ENCODE data around the gene MLYCD. TPM values are rescaled to one million over a fixed set of nuclear protein-coding genes. Genes with fewer than 3 reads are reported as not detected.
"Not testable (repeated sequence)": the region's sequence is repeated elsewhere in the genome, so short reads cannot be mapped to it uniquely, and the experiment has no call there.

Gene MLYCD
- total RNA-seq, 2 experiments from 2014 or later = 3.3 to 3.8 TPM

- H3K4me3 Mint-ChIP-seq = no peak overlapping the region
- DNase-seq (no peak), ATAC-seq (no peak)
- no peaks in the 10 kb centered on the region for H3K9me3 Mint-ChIP-seq (ENCODE audit: low read depth)
- no peak overlapping the region for H3K27ac Mint-ChIP-seq
- no peaks in the 10 kb centered on the region for H3K27me3 Mint-ChIP-seq
- POLR2A ChIA-PET = no interaction called here
- peaks cover 4% of the 10 kb centered on the region for H3K4me1 Mint-ChIP-seq
- intact Hi-C loops (cut with DNase I, micrococcal nuclease) = no loop called here
- H3K36me3 Mint-ChIP-seq (ENCODE audit: low read depth) = no peaks in the 10 kb centered on the region
- CTCF ChIA-PET = interaction anchor here (0.6 to 2.1 kb wide), 3 partner anchors 9 to 893 kb away, joined by 3 to 9 read pairs (median 3); no protein-coding TSS in a partner anchor
These were observed 36.9 kb downstream of the MLYCD start for GRCh38 chr16:83935858-83936255.

GRCh38 chr16:83936581-83937165, 37.8 kb downstream of the MLYCD start:
- Mint-ChIP-seq H3K27ac (no peak overlapping the region), H3K4me1 (peaks cover 4% of the 10 kb centered on the region), H3K36me3 (ENCODE audit: low read depth) (no peaks in the 10 kb centered on the region), H3K27me3 (no peaks in the 10 kb centered on the region), H3K9me3 (ENCODE audit: low read depth) (no peaks in the 10 kb centered on the region), H3K4me3 (no peak overlapping the region)
- ChIA-PET CTCF (interaction anchor here (2.1 kb wide), 1 partner anchor 10 kb away, joined by 9 read pairs; no protein-coding TSS in a partner anchor), POLR2A (no interaction called here)
- intact Hi-C loops (cut with DNase I, micrococcal nuclease) = no loop called here
- DNase-seq = no peak
- no peak for ATAC-seq

- intact Hi-C loops (cut with DNase I, micrococcal nuclease) = no loop called here
- ChIA-PET POLR2A (no interaction called here), CTCF (interaction anchor here (2.1 kb wide), 1 partner anchor 11 kb away, joined by 9 read pairs; no protein-coding TSS in a partner anchor)
- ATAC-seq (no peak), DNase-seq (no peak)
- H3K27ac Mint-ChIP-seq = no peak overlapping the region
- H3K4me3 Mint-ChIP-seq = no peak overlapping the region
- H3K4me1 Mint-ChIP-seq = peaks cover 4% of the 10 kb centered on the region
- no peaks in the 10 kb centered on the region for H3K36me3 Mint-ChIP-seq (ENCODE audit: low read depth)
- H3K9me3 Mint-ChIP-seq (ENCODE audit: low read depth) = no peaks in the 10 kb centered on the region
- H3K27me3 Mint-ChIP-seq = no peaks in the 10 kb centered on the region
These were observed 38.4 kb downstream of the MLYCD start for GRCh38 chr16:83937267-83937666.

- H3K36me3 Mint-ChIP-seq (ENCODE audit: low read depth) = no peaks in the 10 kb centered on the region
- CTCF ChIA-PET = interaction anchor here (0.5 to 0.6 kb wide), 2 partner anchors 19 to 28 kb away, joined by 3 read pairs; no protein-coding TSS in a partner anchor
These were observed 39.3 kb downstream of the MLYCD start for GRCh38 chr16:83937922-83938885.

GRCh38 chr16:83939266-83939855, 40.4 kb downstream of the MLYCD start:
- intact Hi-C loops (cut with DNase I, micrococcal nuclease) = no loop called here
- no peaks in the 10 kb centered on the region for H3K9me3 Mint-ChIP-seq (ENCODE audit: low read depth)
- no peaks in the 10 kb centered on the region for H3K36me3 Mint-ChIP-seq (ENCODE audit: low read depth)
- no peak overlapping the region for H3K27ac Mint-ChIP-seq
- no peaks in the 10 kb centered on the region for H3K27me3 Mint-ChIP-seq
- ChIA-PET POLR2A (no interaction called here), CTCF (interaction anchor here (0.6 kb wide), 1 partner anchor 29 kb away, joined by 3 read pairs; no protein-coding TSS in a partner anchor)
- DNase-seq (no peak), ATAC-seq (no peak)
- peaks cover 4% of the 10 kb centered on the region for H3K4me1 Mint-ChIP-seq
- no peak overlapping the region for H3K4me3 Mint-ChIP-seq

More at GRCh38 chr16:83937922-83938885, 39.3 kb downstream of the MLYCD start:
- POLR2A ChIA-PET = no interaction called here
- H3K27me3 Mint-ChIP-seq = no peaks in the 10 kb centered on the region
- H3K4me3 Mint-ChIP-seq = no peak overlapping the region
- ATAC-seq (no peak), DNase-seq (no peak)
- H3K27ac Mint-ChIP-seq = no peak overlapping the region
- H3K4me1 Mint-ChIP-seq = peaks cover 4% of the 10 kb centered on the region
- no peaks in the 10 kb centered on the region for H3K9me3 Mint-ChIP-seq (ENCODE audit: low read depth)
- intact Hi-C loops (cut with DNase I, micrococcal nuclease) = no loop called here

GRCh38 chr16:83940119-83940518, 41.2 kb downstream of the MLYCD start:
- Mint-ChIP-seq H3K27ac (no peak overlapping the region), H3K4me1 (peaks cover 4% of the 10 kb centered on the region), H3K9me3 (ENCODE audit: low read depth) (no peaks in the 10 kb centered on the region), H3K27me3 (no peaks in the 10 kb centered on the region), H3K4me3 (no peak overlapping the region), H3K36me3 (ENCODE audit: low read depth) (no peaks in the 10 kb centered on the region)
- DNase-seq = no peak
- POLR2A ChIA-PET = no interaction called here
- CTCF ChIA-PET = no interaction called here
- intact Hi-C loops (cut with DNase I, micrococcal nuclease) = no loop called here
- ATAC-seq = no peak

- ChIA-PET CTCF (no interaction called here), POLR2A (interaction anchor here (0.6 kb wide), 1 partner anchor 1211 kb away, joined by 3 read pairs; no protein-coding TSS in a partner anchor)
- no peak for DNase-seq
- Mint-ChIP-seq H3K27me3 (no peaks in the 10 kb centered on the region), H3K9me3 (ENCODE audit: low read depth) (no peaks in the 10 kb centered on the region), H3K4me1 (peaks cover 4% of the 10 kb centered on the region), H3K27ac (no peak overlapping the region), H3K4me3 (no peak overlapping the region), H3K36me3 (ENCODE audit: low read depth) (no peaks in the 10 kb centered on the region)
- no peak for ATAC-seq
- intact Hi-C loops (cut with DNase I, micrococcal nuclease) = no loop called here
These were observed 41.9 kb downstream of the MLYCD start for GRCh38 chr16:83940630-83941378.

GRCh38 chr16:83941546-83941945, 42.6 kb downstream of the MLYCD start:
- POLR2A ChIA-PET = interaction anchor here (0.6 kb wide), 1 partner anchor 1211 kb away, joined by 3 read pairs; no protein-coding TSS in a partner anchor
- H3K27me3 Mint-ChIP-seq; intact Hi-C loops (cut with DNase I, micrococcal nuclease); H3K4me1 Mint-ChIP-seq; H3K36me3 Mint-ChIP-seq (ENCODE audit: low read depth); DNase-seq; H3K4me3 Mint-ChIP-seq; ATAC-seq; CTCF ChIA-PET; H3K27ac Mint-ChIP-seq; H3K9me3 Mint-ChIP-seq (ENCODE audit: low read depth): not testable (repeated sequence)

- ATAC-seq (no peak), DNase-seq (no peak)
- Mint-ChIP-seq H3K27ac (no peak overlapping the region), H3K4me3 (no peak overlapping the region), H3K36me3 (ENCODE audit: low read depth) (no peaks in the 10 kb centered on the region), H3K4me1 (peaks cover 4% of the 10 kb centered on the region), H3K27me3 (no peaks in the 10 kb centered on the region), H3K9me3 (ENCODE audit: low read depth) (no peaks in the 10 kb centered on the region)
- intact Hi-C loops (cut with DNase I, micrococcal nuclease) = no loop called here
- POLR2A ChIA-PET = no interaction called here
- CTCF ChIA-PET = no interaction called here
These were observed 43.2 kb downstream of the MLYCD start for GRCh38 chr16:83942074-83942473.

GRCh38 chr16:83942815-83943515, 44.0 kb downstream of the MLYCD start:
- CTCF ChIA-PET = interaction anchor here (1.0 kb wide), 1 partner anchor 51 kb away, joined by 3 read pairs; no protein-coding TSS in a partner anchor
- POLR2A ChIA-PET = no interaction called here
- peaks cover 4% of the 10 kb centered on the region for H3K4me1 Mint-ChIP-seq
- H3K4me3 Mint-ChIP-seq = no peak overlapping the region
- no peaks in the 10 kb centered on the region for H3K27me3 Mint-ChIP-seq
- no peaks in the 10 kb centered on the region for H3K9me3 Mint-ChIP-seq (ENCODE audit: low read depth)
- DNase-seq = no peak
- no peak overlapping the region for H3K27ac Mint-ChIP-seq
- intact Hi-C loops (cut with DNase I, micrococcal nuclease) = no loop called here
- no peak for ATAC-seq
- H3K36me3 Mint-ChIP-seq (ENCODE audit: low read depth) = no peaks in the 10 kb centered on the region
